ENCODE data around the gene CREB5. TPM values are rescaled to one million over a fixed set of nuclear protein-coding genes. Genes with fewer than 3 reads are reported as not detected.

Gene CREB5
- total RNA-seq, 2 donors from 2014 or later: 0.81 to 1.8 TPM

- Mint-ChIP-seq H3K4me1 (no peaks in the 10 kb centered on the region), H3K27ac (no peak overlapping the region), H3K36me3 (ENCODE audit: low read depth) (no peaks in the 10 kb centered on the region), H3K27me3 (peaks cover 8% of the 10 kb centered on the region), H3K4me3 (no peak overlapping the region)
- ATAC-seq (no peak), DNase-seq (no peak)
- no peaks in the 10 kb centered on the region for H3K9me3 ChIP-seq (ENCODE audit: control insufficient read depth, low read length, poor library complexity, severe bottlenecking)
Observed at GRCh38 chr7:28725045-28725642, 312.8 kb downstream of the CREB5 start.

- H3K9me3 ChIP-seq (ENCODE audit: control insufficient read depth, low read length, poor library complexity, severe bottlenecking): no peaks in the 10 kb centered on the region
- no peak for DNase-seq
- no peaks in the 10 kb centered on the region for H3K4me1 Mint-ChIP-seq
- no peak overlapping the region for H3K27ac Mint-ChIP-seq
- no peaks in the 10 kb centered on the region for H3K36me3 Mint-ChIP-seq (ENCODE audit: low read depth)
- no peak overlapping the region for H3K4me3 Mint-ChIP-seq
- no peak for ATAC-seq
- H3K27me3 Mint-ChIP-seq: peaks cover 8% of the 10 kb centered on the region
Observed at GRCh38 chr7:28725911-28726310, 313.6 kb downstream of the CREB5 start.

GRCh38 chr7:28726555-28726954 is 314.2 kb downstream of the CREB5 start:
- ATAC-seq: no peak

GRCh38 chr7:28729281-28729680 is 317.0 kb downstream of the CREB5 start:
- no peaks in the 10 kb centered on the region for H3K4me1 Mint-ChIP-seq
- no peak for DNase-seq
- no peaks in the 10 kb centered on the region for H3K36me3 Mint-ChIP-seq (ENCODE audit: low read depth)
- no peaks in the 10 kb centered on the region for H3K9me3 ChIP-seq (ENCODE audit: control insufficient read depth, low read length, poor library complexity, severe bottlenecking)
- H3K4me3 Mint-ChIP-seq: no peak overlapping the region
- H3K27me3 Mint-ChIP-seq: peaks cover 8% of the 10 kb centered on the region
- no peak overlapping the region for H3K27ac Mint-ChIP-seq
- no peak for ATAC-seq

More at GRCh38 chr7:28726555-28726954, 314.2 kb downstream of the CREB5 start:
- no peaks in the 10 kb centered on the region for H3K36me3 Mint-ChIP-seq (ENCODE audit: low read depth)
- H3K9me3 ChIP-seq (ENCODE audit: control insufficient read depth, low read length, poor library complexity, severe bottlenecking): no peaks in the 10 kb centered on the region
- H3K27me3 Mint-ChIP-seq: peaks cover 8% of the 10 kb centered on the region
- no peak for DNase-seq
- no peak overlapping the region for H3K4me3 Mint-ChIP-seq
- H3K4me1 Mint-ChIP-seq: no peaks in the 10 kb centered on the region
- no peak overlapping the region for H3K27ac Mint-ChIP-seq

GRCh38 chr7:28729727-28730126 is 317.4 kb downstream of the CREB5 start:
- Mint-ChIP-seq H3K27me3 (peaks cover 8% of the 10 kb centered on the region), H3K27ac (no peak overlapping the region), H3K4me3 (no peak overlapping the region), H3K36me3 (ENCODE audit: low read depth) (no peaks in the 10 kb centered on the region), H3K4me1 (no peaks in the 10 kb centered on the region)
- no peaks in the 10 kb centered on the region for H3K9me3 ChIP-seq (ENCODE audit: control insufficient read depth, low read length, poor library complexity, severe bottlenecking)
- no peak for ATAC-seq
- DNase-seq: no peak

GRCh38 chr7:28731092-28731658 is 318.9 kb downstream of the CREB5 start:
- Mint-ChIP-seq H3K27ac (no peak overlapping the region), H3K27me3 (peaks cover 8% of the 10 kb centered on the region), H3K4me3 (no peak overlapping the region), H3K4me1 (no peaks in the 10 kb centered on the region), H3K36me3 (ENCODE audit: low read depth) (no peaks in the 10 kb centered on the region)
- no peaks in the 10 kb centered on the region for H3K9me3 ChIP-seq (ENCODE audit: control insufficient read depth, low read length, poor library complexity, severe bottlenecking)
- ATAC-seq (no peak), DNase-seq (no peak)

GRCh38 chr7:28732071-28732869 is 320.0 kb downstream of the CREB5 start:
- no peak overlapping the region for H3K27ac Mint-ChIP-seq
- H3K9me3 ChIP-seq (ENCODE audit: control insufficient read depth, low read length, poor library complexity, severe bottlenecking): no peaks in the 10 kb centered on the region
- DNase-seq: no peak
- H3K4me3 Mint-ChIP-seq: no peak overlapping the region
- ATAC-seq: no peak
- no peaks in the 10 kb centered on the region for H3K4me1 Mint-ChIP-seq
- H3K27me3 Mint-ChIP-seq: peaks cover 4% of the 10 kb centered on the region
- H3K36me3 Mint-ChIP-seq (ENCODE audit: low read depth): no peaks in the 10 kb centered on the region

GRCh38 chr7:28733035-28733434 is 320.7 kb downstream of the CREB5 start:
- H3K36me3 Mint-ChIP-seq (ENCODE audit: low read depth): no peaks in the 10 kb centered on the region
- DNase-seq (no peak), ATAC-seq (no peak)
- H3K4me1 Mint-ChIP-seq: no peaks in the 10 kb centered on the region
- H3K9me3 ChIP-seq (ENCODE audit: control insufficient read depth, low read length, poor library complexity, severe bottlenecking): no peaks in the 10 kb centered on the region
- H3K4me3 Mint-ChIP-seq: no peak overlapping the region
- H3K27ac Mint-ChIP-seq: no peak overlapping the region
- no peaks in the 10 kb centered on the region for H3K27me3 Mint-ChIP-seq

GRCh38 chr7:28738412-28738811 is 326.1 kb downstream of the CREB5 start:
- Mint-ChIP-seq H3K27me3 (no peaks in the 10 kb centered on the region), H3K4me1 (no peaks in the 10 kb centered on the region), H3K4me3 (no peak overlapping the region), H3K27ac (no peak overlapping the region), H3K36me3 (ENCODE audit: low read depth) (no peaks in the 10 kb centered on the region)
- ATAC-seq (no peak), DNase-seq (no peak)
- H3K9me3 ChIP-seq (ENCODE audit: control insufficient read depth, low read length, poor library complexity, severe bottlenecking): no peaks in the 10 kb centered on the region

GRCh38 chr7:28739128-28739527 is 326.8 kb downstream of the CREB5 start:
- Mint-ChIP-seq H3K27ac (no peak overlapping the region), H3K4me1 (no peaks in the 10 kb centered on the region)
- no peak for ATAC-seq

GRCh38 chr7:28739826-28740225 is 327.5 kb downstream of the CREB5 start:
- no peak overlapping the region for H3K4me3 Mint-ChIP-seq
- no peaks in the 10 kb centered on the region for H3K4me1 Mint-ChIP-seq
- no peak for ATAC-seq
- DNase-seq: no peak
- H3K27ac Mint-ChIP-seq: no peak overlapping the region
- no peaks in the 10 kb centered on the region for H3K9me3 ChIP-seq (ENCODE audit: control insufficient read depth, low read length, poor library complexity, severe bottlenecking)
- no peaks in the 10 kb centered on the region for H3K36me3 Mint-ChIP-seq (ENCODE audit: low read depth)
- no peaks in the 10 kb centered on the region for H3K27me3 Mint-ChIP-seq

More at GRCh38 chr7:28739128-28739527, 326.8 kb downstream of the CREB5 start:
- no peak for DNase-seq
- Mint-ChIP-seq H3K27me3 (no peaks in the 10 kb centered on the region), H3K36me3 (ENCODE audit: low read depth) (no peaks in the 10 kb centered on the region), H3K4me3 (no peak overlapping the region)
- H3K9me3 ChIP-seq (ENCODE audit: control insufficient read depth, low read length, poor library complexity, severe bottlenecking): no peaks in the 10 kb centered on the region

GRCh38 chr7:28744951-28745350 is 332.6 kb downstream of the CREB5 start:
- H3K36me3 Mint-ChIP-seq (ENCODE audit: low read depth): no peaks in the 10 kb centered on the region
- H3K27me3 Mint-ChIP-seq: peaks cover 19% of the 10 kb centered on the region
- H3K4me1 Mint-ChIP-seq: no peaks in the 10 kb centered on the region
- no peaks in the 10 kb centered on the region for H3K9me3 ChIP-seq (ENCODE audit: control insufficient read depth, low read length, poor library complexity, severe bottlenecking)
- H3K27ac Mint-ChIP-seq: no peak overlapping the region
- H3K4me3 Mint-ChIP-seq: no peak overlapping the region
- DNase-seq (no peak), ATAC-seq (no peak)

GRCh38 chr7:28745351-28745750 is 333.0 kb downstream of the CREB5 start:
- Mint-ChIP-seq H3K36me3 (ENCODE audit: low read depth) (no peaks in the 10 kb centered on the region), H3K27me3 (peaks cover 19% of the 10 kb centered on the region), H3K4me1 (no peaks in the 10 kb centered on the region), H3K4me3 (no peak overlapping the region), H3K27ac (no peak overlapping the region)
- DNase-seq: no peak
- ATAC-seq: no peak
- H3K9me3 ChIP-seq (ENCODE audit: control insufficient read depth, low read length, poor library complexity, severe bottlenecking): no peaks in the 10 kb centered on the region
